NCI-H1417 (cell line): Measurements from ENCODE around the gene MCM9.
"Not testable (repeated sequence)": the region's sequence is repeated elsewhere in the genome, so short reads cannot be mapped to it uniquely, and the experiment has no call there.

Experiments
- DNase-seq, 3 experiments: peaks; one replicate each; lab custom pipeline; 2025; lab: John Stamatoyannopoulos, UW

MCM9 gene

GRCh38 chr6:118893807-118894424 is 41.0 kb downstream of the MCM9 start, which contains the start of gene ASF1A:
Gene ASF1A (plus strand): TSS chr6:118894152. CDS start chr6:118894414, 262 bp downstream.
- DNase-seq: peak; percentile 96 to 99 (median 98)

- DNase-seq: peak; percentile 86 to 96 (median 88)
These were observed 41.7 kb downstream of the MCM9 start for GRCh38 chr6:118893064-118893806.

- DNase-seq: peak in 1 of 3 experiments; percentile 48
These were observed 42.5 kb downstream of the MCM9 start for GRCh38 chr6:118892355-118892991.

- DNase-seq: no peak
These were observed 43.8 kb downstream of the MCM9 start for GRCh38 chr6:118890997-118891790.

GRCh38 chr6:118889163-118889562 is 45.8 kb downstream of the MCM9 start:
- DNase-seq: peak in 1 of 3 experiments; percentile 60

- no peak for DNase-seq
These were observed 48.3 kb downstream of the MCM9 start for GRCh38 chr6:118886641-118887040.

GRCh38 chr6:118882314-118882905 is 52.5 kb downstream of the MCM9 start:
- no peak for DNase-seq

- DNase-seq: no peak
These were observed 53.3 kb downstream of the MCM9 start for GRCh38 chr6:118881440-118882313.

GRCh38 chr6:118877806-118878205 is 57.2 kb downstream of the MCM9 start:
- DNase-seq: no peak

- DNase-seq: no peak
These were observed 58.1 kb downstream of the MCM9 start for GRCh38 chr6:118876814-118877213.

- DNase-seq: no peak
These were observed 58.8 kb downstream of the MCM9 start for GRCh38 chr6:118876198-118876597.

GRCh38 chr6:118875672-118876071 is 59.3 kb downstream of the MCM9 start:
- peak in 1 of 3 experiments; percentile 64 for DNase-seq

- DNase-seq: no peak
These were observed 61.7 kb downstream of the MCM9 start for GRCh38 chr6:118873239-118873638.

GRCh38 chr6:118872726-118873125 is 62.2 kb downstream of the MCM9 start:
- DNase-seq: no peak

GRCh38 chr6:118872318-118872717 is 62.6 kb downstream of the MCM9 start:
- no peak for DNase-seq

GRCh38 chr6:118871331-118871730 is 63.6 kb downstream of the MCM9 start:
- DNase-seq: no peak

- no peak for DNase-seq
These were observed 64.9 kb downstream of the MCM9 start for GRCh38 chr6:118869894-118870589.

- DNase-seq: no peak
These were observed 65.6 kb downstream of the MCM9 start for GRCh38 chr6:118869350-118869749.

GRCh38 chr6:118868901-118869300 is 66.1 kb downstream of the MCM9 start:
- not testable (repeated sequence) for DNase-seq

GRCh38 chr6:118867181-118867580 is 67.8 kb downstream of the MCM9 start:
- no peak for DNase-seq
